ENCODE results near the gene CCN2. TPM values are rescaled to one million over a fixed set of nuclear protein-coding genes. Genes with fewer than 3 reads are reported as not detected.

CCN2 gene
- total RNA-seq, 1 donor from 2014 or later = 1,296 TPM

GRCh38 chr6:131997429-131998153 lies 46.4 kb upstream of the CCN2 start:
- H3K27me3 Mint-ChIP-seq (ENCODE audit: low read depth) = no peaks in the 10 kb centered on the region
- DNase-seq (ENCODE audit: low spot score) = no peak
- no peak for TF ChIP-seq CTCF (IDR thresholded peaks at IDR 0.05)
- peaks cover 12% of the 10 kb centered on the region for H3K9me3 Mint-ChIP-seq (ENCODE audit: low read depth)
- no peaks in the 10 kb centered on the region for H3K36me3 Mint-ChIP-seq (ENCODE audit: low read depth)
- H3K4me3 Mint-ChIP-seq (ENCODE audit: unreplicated experiment) = no peak overlapping the region
- H3K4me1 Mint-ChIP-seq (ENCODE audit: low read depth) = peaks cover 43% of the 10 kb centered on the region
- no peak overlapping the region for H3K27ac Mint-ChIP-seq (ENCODE audit: unreplicated experiment)

GRCh38 chr6:131995917-131996316 lies 44.7 kb upstream of the CCN2 start:
- H3K4me1 Mint-ChIP-seq (ENCODE audit: low read depth) = peaks cover 43% of the 10 kb centered on the region
- peak overlapping the region; percentile 50 for H3K27ac Mint-ChIP-seq (ENCODE audit: unreplicated experiment)
- H3K9me3 Mint-ChIP-seq (ENCODE audit: low read depth) = peaks cover 14% of the 10 kb centered on the region
- no peak overlapping the region for H3K4me3 Mint-ChIP-seq (ENCODE audit: unreplicated experiment)
- TF ChIP-seq CTCF (IDR thresholded peaks at IDR 0.05) = no peak
- DNase-seq (ENCODE audit: low spot score) = no peak
- H3K36me3 Mint-ChIP-seq (ENCODE audit: low read depth) = no peaks in the 10 kb centered on the region
- no peaks in the 10 kb centered on the region for H3K27me3 Mint-ChIP-seq (ENCODE audit: low read depth)

GRCh38 chr6:131992557-131992956 lies 41.4 kb upstream of the CCN2 start:
- H3K36me3 Mint-ChIP-seq (ENCODE audit: low read depth) = no peaks in the 10 kb centered on the region
- DNase-seq (ENCODE audit: low spot score) = no peak
- no peaks in the 10 kb centered on the region for H3K27me3 Mint-ChIP-seq (ENCODE audit: low read depth)
- no peak for TF ChIP-seq CTCF (IDR thresholded peaks at IDR 0.05)
- no peak overlapping the region for H3K4me3 Mint-ChIP-seq (ENCODE audit: unreplicated experiment)
- no peak overlapping the region for H3K27ac Mint-ChIP-seq (ENCODE audit: unreplicated experiment)
- peaks cover 16% of the 10 kb centered on the region for H3K9me3 Mint-ChIP-seq (ENCODE audit: low read depth)
- peaks cover 16% of the 10 kb centered on the region for H3K4me1 Mint-ChIP-seq (ENCODE audit: low read depth)

- Mint-ChIP-seq H3K27ac (ENCODE audit: unreplicated experiment) (no peak overlapping the region), H3K4me3 (ENCODE audit: unreplicated experiment) (no peak overlapping the region), H3K4me1 (ENCODE audit: low read depth) (peaks cover 11% of the 10 kb centered on the region), H3K36me3 (ENCODE audit: low read depth) (no peaks in the 10 kb centered on the region), H3K27me3 (ENCODE audit: low read depth) (no peaks in the 10 kb centered on the region), H3K9me3 (ENCODE audit: low read depth) (peaks cover 13% of the 10 kb centered on the region)
- no peak for DNase-seq (ENCODE audit: low spot score)
- TF ChIP-seq CTCF (IDR thresholded peaks at IDR 0.05) = no peak
Measured at GRCh38 chr6:131989036-131989435, 37.9 kb upstream of the CCN2 start.

- no peak for TF ChIP-seq CTCF (IDR thresholded peaks at IDR 0.05)
- Mint-ChIP-seq H3K4me3 (ENCODE audit: unreplicated experiment) (no peak overlapping the region), H3K27me3 (ENCODE audit: low read depth) (no peaks in the 10 kb centered on the region), H3K9me3 (ENCODE audit: low read depth) (no peaks in the 10 kb centered on the region), H3K27ac (ENCODE audit: unreplicated experiment) (no peak overlapping the region), H3K36me3 (ENCODE audit: low read depth) (no peaks in the 10 kb centered on the region), H3K4me1 (ENCODE audit: low read depth) (peaks cover 60% of the 10 kb centered on the region)
- DNase-seq (ENCODE audit: low spot score) = no peak
Measured at GRCh38 chr6:131982740-131983259, 31.6 kb upstream of the CCN2 start.

All from chondrocyte (in vitro differentiated cells).